22Rv1 (cell line): ENCODE data around the gene EIF4G2.

ENCODE experiments used
- ZFX ChIP-seq: fragments of 450-650 bp; IDR thresholded peaks from 2 replicates; pipeline ENCODE4 v1.6.1; 2017; ENCODE audit warnings: antibody characterized with exemption, borderline replicate concordance
- TF ChIP-seq, protein P1 (sequence below): fragments of 450-650 bp; IDR thresholded peaks from 2 replicates; pipeline ENCODE4 v1.5.1; 2017; ENCODE audit warnings: mild to moderate bottlenecking

DNA sequence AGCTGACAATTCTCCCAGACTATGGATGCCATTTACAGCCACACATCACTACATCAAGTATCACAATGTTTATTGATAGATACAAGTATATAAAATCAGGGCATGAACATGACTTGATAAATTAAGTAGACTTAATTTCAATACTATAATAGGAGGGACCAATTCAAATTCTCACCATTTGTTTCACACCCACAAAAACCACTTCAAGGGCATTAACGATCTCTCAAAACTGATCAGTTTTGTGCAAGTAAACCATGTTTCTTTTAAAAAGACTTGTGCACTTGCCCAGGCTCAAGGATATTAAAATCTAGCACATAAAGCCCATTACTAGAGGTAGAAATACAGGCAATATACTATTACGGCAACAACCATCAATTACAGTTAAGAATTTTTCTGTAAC lies 11.7 kb downstream of the EIF4G2 start:
- no peak for TF ChIP-seq ZFX
- TF ChIP-seq, protein P1, sequence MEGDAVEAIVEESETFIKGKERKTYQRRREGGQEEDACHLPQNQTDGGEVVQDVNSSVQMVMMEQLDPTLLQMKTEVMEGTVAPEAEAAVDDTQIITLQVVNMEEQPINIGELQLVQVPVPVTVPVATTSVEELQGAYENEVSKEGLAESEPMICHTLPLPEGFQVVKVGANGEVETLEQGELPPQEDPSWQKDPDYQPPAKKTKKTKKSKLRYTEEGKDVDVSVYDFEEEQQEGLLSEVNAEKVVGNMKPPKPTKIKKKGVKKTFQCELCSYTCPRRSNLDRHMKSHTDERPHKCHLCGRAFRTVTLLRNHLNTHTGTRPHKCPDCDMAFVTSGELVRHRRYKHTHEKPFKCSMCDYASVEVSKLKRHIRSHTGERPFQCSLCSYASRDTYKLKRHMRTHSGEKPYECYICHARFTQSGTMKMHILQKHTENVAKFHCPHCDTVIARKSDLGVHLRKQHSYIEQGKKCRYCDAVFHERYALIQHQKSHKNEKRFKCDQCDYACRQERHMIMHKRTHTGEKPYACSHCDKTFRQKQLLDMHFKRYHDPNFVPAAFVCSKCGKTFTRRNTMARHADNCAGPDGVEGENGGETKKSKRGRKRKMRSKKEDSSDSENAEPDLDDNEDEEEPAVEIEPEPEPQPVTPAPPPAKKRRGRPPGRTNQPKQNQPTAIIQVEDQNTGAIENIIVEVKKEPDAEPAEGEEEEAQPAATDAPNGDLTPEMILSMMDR: no peak
